Pancreas (tissue), 10 donors: ENCODE results near the gene DGKD. TPM values are rescaled to one million over a fixed set of nuclear protein-coding genes. Genes with fewer than 3 reads are reported as not detected.

ENCODE experiments used
- ATAC-seq, 4 donors: fragments of 200-7000 bp; cut with Tn5 transposase; one replicate each; pipeline versions ENCODE4 v1.8.0 to v1.9.1; 2020; ENCODE audit warnings: mild to moderate bottlenecking in 4 of 4, moderate library complexity in 4 of 4
- DNase-seq, 6 donors: peaks; one replicate each; pipeline ENCODE4 v3.0.0-alpha.2; 2020
- FAIRE-seq: peaks from 2 replicates; lab custom pipeline; 2012; peaks lifted over from hg19 to GRCh38; lab: Jason Lieb, UNC
- H3K27ac ChIP-seq, 4 donors: fragments of 200-600 bp; sonication (generic); 1 replicate in 3 of 4; 2 replicates in 1 of 4; pipeline versions ENCODE4 v1.5.0 to v1.8.0; 2020
- H3K27me3 ChIP-seq, 4 donors: fragments of 200-600 bp; one replicate each; pipeline ENCODE4 v1.8.0; 2021
- H3K36me3 ChIP-seq, 3 donors: fragments of 200-600 bp; sonication (generic) in 1 of 3; one replicate each; pipeline versions ENCODE4 v1.5.0 to v1.8.0; 2020 to 2021
- H3K4me1 ChIP-seq, 3 donors: fragments of 200-600 bp; one replicate each; pipeline ENCODE4 v1.8.0; 2021
- H3K4me3 ChIP-seq, 4 donors: fragments of 200-600 bp; sonication (generic) in 2 of 4; one replicate each; pipeline versions ENCODE4 v1.5.0 to v1.8.0; 2020 to 2021
- H3K9me3 ChIP-seq, 4 donors: fragments of 200-600 bp; one replicate each; pipeline ENCODE4 v1.8.0; 2021
- CTCF ChIP-seq, 4 donors: fragments of 200-600 bp; sonication (generic) in 3 of 4; IDR thresholded peaks; one replicate each; pipeline versions ENCODE4 v1.5.0 to v1.8.0; 2021; ENCODE audit warnings: antibody characterized with exemption in 4 of 4
- WGBS, 2 donors: extraction: QIAGEN DNeasy Blood & Tissue Kit; methylation state at CpG; one replicate each; pipeline ENCODE4 v1.1.7; 2013; 5-methylcytosine and 5-hydroxymethylcytosine counted together
- intact Hi-C, 3 donors: fragments of 100-400 bp; cut with DNase I; formaldehyde crosslinking; loops; one replicate each; pipeline versions ENCODE4 v1.11.1 to v1.14.2; 2022
- polyA plus RNA-seq, 2 donors: library from polyadenylated mRNA; stranded (reverse); fragments of 200-250 nt; gene quantifications; one replicate each; pipeline ENCODE4 v1.2.3, GENCODE V29; 2013
- total RNA-seq, 6 donors: library from RNA; stranded (reverse); fragmentation: NEBNext Ultra II Directional in 4 of 6; extraction: Animal tissue kit (Norgen Biotek cat#: 25700) in 4 of 6; gene quantifications; one replicate each; pipeline versions ENCODE4 v1.2.1 to v1.2.4, GENCODE V29; 2021 to 2023
- donor health status: healthy with polysubstance abuse.
- donor health status: DM: no; HTN: no; CAD: no; lungs with moderate emphysema.
- donor health status: DM: no; HTN: no; CAD: no.
- donor health status: control.
- donor health status: control.
- donor health status: Bipolar disorder and iron deficiency.
- donor health status: DM: yes; HTN: yes; CAD: no.
- donor health status: DM: no; HTN: no; CAD: no.
- donor health status: DM: no; HTN: no; CAD: no.
- donor health status: DM: yes; HTN: yes; CAD: no.

DGKD gene
- total and polyA plus RNA-seq, 8 donors, result 6.7 to 16.3 (median 8.9) TPM

GRCh38 chr2:233423552-233423860, 69.2 kb downstream of the DGKD start:
- H3K36me3 ChIP-seq, result no peaks in the 10 kb centered on the region
- H3K27ac ChIP-seq, result no peak overlapping the region
- no peaks in the 10 kb centered on the region for H3K4me1 ChIP-seq
- DNase-seq (no peak), FAIRE-seq (no peak), ATAC-seq (no peak)
- no peaks in the 10 kb centered on the region for H3K9me3 ChIP-seq
- intact Hi-C loops, result no loop called here
- 98% methylated on average over 6 of the region's 6 CpGs for WGBS, 2 donors
- H3K4me3 ChIP-seq, result no peak overlapping the region
- TF ChIP-seq CTCF (IDR thresholded peaks at IDR 0.05), result no peak
- no peaks in the 10 kb centered on the region for H3K27me3 ChIP-seq

DNA sequence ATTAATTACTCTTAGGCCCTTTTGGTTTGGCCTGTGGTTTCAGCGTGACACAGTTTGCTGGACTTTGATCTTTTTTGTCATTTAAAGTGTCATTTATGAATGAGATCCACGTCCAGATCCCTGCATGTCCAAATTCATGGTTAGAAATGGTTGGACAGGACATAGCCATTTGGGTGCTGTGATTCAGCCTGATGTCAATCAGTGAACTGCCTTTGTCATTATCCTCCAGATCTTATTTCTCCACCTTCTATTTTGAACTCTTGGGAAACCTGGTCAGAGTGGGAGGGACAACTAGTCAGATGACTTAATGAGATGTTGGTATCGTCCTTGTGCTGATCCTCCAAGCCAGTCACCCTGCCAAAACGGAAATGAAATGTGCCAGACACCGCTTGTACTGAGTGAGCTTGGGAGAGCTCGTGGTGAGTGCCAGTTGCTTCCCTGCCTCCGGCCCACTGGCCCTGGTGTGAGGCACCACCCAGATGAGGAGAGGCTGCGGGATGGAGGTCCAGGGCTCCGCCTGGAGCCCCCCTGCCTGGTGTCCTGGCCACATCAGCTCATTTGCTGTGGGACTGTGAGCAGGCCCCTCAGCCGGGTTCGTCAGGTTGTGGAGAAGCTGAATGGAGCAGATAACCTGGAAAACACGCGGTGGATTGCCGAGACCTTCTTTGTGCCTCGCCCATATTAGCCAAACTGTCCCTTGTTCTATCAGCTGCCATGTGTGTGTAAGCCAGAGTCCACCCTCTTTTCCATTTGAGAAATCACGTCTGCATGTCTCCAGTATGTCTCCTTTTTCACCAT, 70.1 kb downstream of the DGKD start:
- FAIRE-seq, result no peak
- no peaks in the 10 kb centered on the region for H3K9me3 ChIP-seq
- H3K4me1 ChIP-seq, result no peaks in the 10 kb centered on the region
- no peaks in the 10 kb centered on the region for H3K36me3 ChIP-seq
- H3K27me3 ChIP-seq, result no peaks in the 10 kb centered on the region
- H3K4me3 ChIP-seq, result no peak overlapping the region
- peak in 1 of 4 donors; percentile 24 for ATAC-seq
- DNase-seq, result no peak
- intact Hi-C loops, result no loop called here
- no peak overlapping the region for H3K27ac ChIP-seq
- WGBS, 2 donors, result 86 to 91% methylated on average over 16 of the region's 16 CpGs
- no peak for TF ChIP-seq CTCF (IDR thresholded peaks at IDR 0.05)

- DNase-seq, result no peak
- FAIRE-seq, result no peak
- H3K9me3 ChIP-seq, result no peaks in the 10 kb centered on the region
- H3K36me3 ChIP-seq, result no peaks in the 10 kb centered on the region
- no peaks in the 10 kb centered on the region for H3K27me3 ChIP-seq
- H3K4me3 ChIP-seq, result no peak overlapping the region
- no peaks in the 10 kb centered on the region for H3K4me1 ChIP-seq
- WGBS, 2 donors, result 94 to 96% methylated on average over 7 of the region's 7 CpGs
- no peak for ATAC-seq
- intact Hi-C loops, result no loop called here
- TF ChIP-seq CTCF (IDR thresholded peaks at IDR 0.05), result no peak
- H3K27ac ChIP-seq, result no peak overlapping the region
Observed at GRCh38 chr2:233426619-233427342, 72.5 kb downstream of the DGKD start.

DNA sequence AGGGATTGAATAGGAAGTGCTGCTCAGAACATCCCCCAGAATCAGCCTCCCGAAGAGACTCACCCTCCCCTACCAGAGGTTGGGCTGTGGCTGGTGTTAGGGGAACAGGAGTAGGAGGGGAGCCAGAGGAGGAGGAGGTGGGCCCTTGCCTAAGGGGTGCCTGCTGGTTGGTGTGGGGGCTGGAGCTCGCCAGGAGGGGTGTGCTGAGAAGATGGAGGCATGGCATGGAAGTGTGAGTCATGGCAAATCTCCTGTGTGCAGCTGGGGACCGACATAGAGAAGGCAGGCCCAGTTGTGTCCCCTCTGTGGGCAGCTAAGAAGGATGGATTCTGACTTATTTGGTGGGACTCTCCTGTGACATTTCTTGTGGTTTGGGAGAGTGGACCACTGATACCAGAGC, 73.7 kb downstream of the DGKD start:
- no peaks in the 10 kb centered on the region for H3K36me3 ChIP-seq
- TF ChIP-seq CTCF (IDR thresholded peaks at IDR 0.05), result no peak
- DNase-seq, result no peak
- no peak overlapping the region for H3K4me3 ChIP-seq
- WGBS, 2 donors, result 87 to 95% methylated on average over 3 of the region's 3 CpGs
- no peak overlapping the region for H3K27ac ChIP-seq
- no peak for ATAC-seq
- no peaks in the 10 kb centered on the region for H3K9me3 ChIP-seq
- no peaks in the 10 kb centered on the region for H3K27me3 ChIP-seq
- intact Hi-C loops, result no loop called here
- H3K4me1 ChIP-seq, result no peaks in the 10 kb centered on the region
- no peak for FAIRE-seq

- no peaks in the 10 kb centered on the region for H3K36me3 ChIP-seq
- DNase-seq (no peak), FAIRE-seq (no peak), ATAC-seq (no peak)
- no peaks in the 10 kb centered on the region for H3K9me3 ChIP-seq
- 96 to 98% methylated on average over 7 of the region's 7 CpGs for WGBS, 2 donors
- no peak overlapping the region for H3K27ac ChIP-seq
- intact Hi-C loops, result no loop called here
- no peaks in the 10 kb centered on the region for H3K4me1 ChIP-seq
- no peak for TF ChIP-seq CTCF (IDR thresholded peaks at IDR 0.05)
- H3K4me3 ChIP-seq, result no peak overlapping the region
- H3K27me3 ChIP-seq, result no peaks in the 10 kb centered on the region
Observed at GRCh38 chr2:233428438-233428837, 74.1 kb downstream of the DGKD start.
